ENCODE data around the gene SOWAHA. TPM values are rescaled to one million over a fixed set of nuclear protein-coding genes. Genes with fewer than 3 reads are reported as not detected.

SOWAHA gene
- total RNA-seq, 3 donors from 2014 or later = 0.66 to 3.2 (median 0.96) TPM

GRCh38 chr5:132782101-132782500 is 31.0 kb upstream of the SOWAHA start:
- DNase-seq (ENCODE audit: low spot score in 2 of 2) = no peak
- TF ChIP-seq CTCF (IDR thresholded peaks at IDR 0.05) = no peak
- no peak for TF ChIP-seq POLR2AphosphoS5 (IDR thresholded peaks at IDR 0.05)
- no peak for TF ChIP-seq POLR2A (IDR thresholded peaks at IDR 0.05)
- Histone ChIP-seq H3K4me3 (no peak overlapping the region), H3K4me1 (peaks cover 0 to 3% of the 10 kb centered on the region in 2 donors), H3K9me3 (no peaks in the 10 kb centered on the region), H3K36me3 (no peaks in the 10 kb centered on the region), H3K27ac (no peak overlapping the region), H3K27me3 (no peaks in the 10 kb centered on the region)
- intact Hi-C loops (cut with DNase I; ENCODE audit: low total_unique reads) = loop anchor here (5.0 kb wide), 1 partner anchor 710 kb away; the partner anchor contains the start of gene CSF2

GRCh38 chr5:132785365-132785764 is 27.7 kb upstream of the SOWAHA start:
- no peaks in the 10 kb centered on the region for H3K36me3 ChIP-seq
- no peak overlapping the region for H3K27ac ChIP-seq
- no peaks in the 10 kb centered on the region for H3K9me3 ChIP-seq
- intact Hi-C loops (cut with DNase I; ENCODE audit: low total_unique reads) = no loop called here
- no peak for TF ChIP-seq POLR2AphosphoS5 (IDR thresholded peaks at IDR 0.05)
- no peak overlapping the region for H3K4me3 ChIP-seq
- H3K4me1 ChIP-seq = no peaks in the 10 kb centered on the region
- no peak for DNase-seq (ENCODE audit: low spot score in 2 of 2)
- no peaks in the 10 kb centered on the region for H3K27me3 ChIP-seq

- Histone ChIP-seq H3K4me1 (no peaks in the 10 kb centered on the region), H3K36me3 (no peaks in the 10 kb centered on the region), H3K4me3 (no peak overlapping the region), H3K27me3 (no peaks in the 10 kb centered on the region), H3K27ac (no peak overlapping the region), H3K9me3 (no peaks in the 10 kb centered on the region)
- intact Hi-C loops (cut with DNase I; ENCODE audit: low total_unique reads) = no loop called here
- TF ChIP-seq POLR2AphosphoS5 (IDR thresholded peaks at IDR 0.05) (no peak), CTCF (IDR thresholded peaks at IDR 0.05) (no peak), POLR2A (IDR thresholded peaks at IDR 0.05) (no peak)
- DNase-seq (ENCODE audit: low spot score in 2 of 2) = no peak
These were observed 27.2 kb upstream of the SOWAHA start for GRCh38 chr5:132785864-132786263.

GRCh38 chr5:132787076-132787475 is 26.0 kb upstream of the SOWAHA start:
- Histone ChIP-seq H3K36me3 (no peaks in the 10 kb centered on the region), H3K9me3 (no peaks in the 10 kb centered on the region), H3K27ac (no peak overlapping the region), H3K4me3 (no peak overlapping the region), H3K4me1 (no peaks in the 10 kb centered on the region), H3K27me3 (no peaks in the 10 kb centered on the region)
- TF ChIP-seq CTCF (IDR thresholded peaks at IDR 0.05) (no peak), POLR2A (IDR thresholded peaks at IDR 0.05) (no peak), POLR2AphosphoS5 (IDR thresholded peaks at IDR 0.05) (no peak)
- no peak for DNase-seq (ENCODE audit: low spot score in 2 of 2)
- intact Hi-C loops (cut with DNase I; ENCODE audit: low total_unique reads) = no loop called here

- no peaks in the 10 kb centered on the region for H3K4me1 ChIP-seq
- no peak for DNase-seq (ENCODE audit: low spot score in 2 of 2)
These were observed 24.6 kb upstream of the SOWAHA start for GRCh38 chr5:132788508-132788907.

More at GRCh38 chr5:132788508-132788907, 24.6 kb upstream of the SOWAHA start:
- Histone ChIP-seq H3K27me3 (no peaks in the 10 kb centered on the region), H3K27ac (no peak overlapping the region), H3K9me3 (no peaks in the 10 kb centered on the region), H3K4me3 (no peak overlapping the region), H3K36me3 (no peaks in the 10 kb centered on the region)
- intact Hi-C loops (cut with DNase I; ENCODE audit: low total_unique reads) = no loop called here
- no peak for TF ChIP-seq POLR2AphosphoS5 (IDR thresholded peaks at IDR 0.05)
- no peak for TF ChIP-seq CTCF (IDR thresholded peaks at IDR 0.05)
- no peak for TF ChIP-seq POLR2A (IDR thresholded peaks at IDR 0.05)
